H9 (cell line): Measurements from ENCODE around the gene ANKRD36C. TPM values are rescaled to one million over a fixed set of nuclear protein-coding genes. Genes with fewer than 3 reads are reported as not detected.
"Not testable (repeated sequence)": the region's sequence is repeated elsewhere in the genome, so short reads cannot be mapped to it uniquely, and the experiment has no call there.

Source experiments
- DNase-seq: peaks from one replicate; pipeline ENCODE4 v3.0.0-alpha.2; 2017
- H2AFZ ChIP-seq: one replicate; pipeline ENCODE4 v1.6.1; 2013; ENCODE audit warnings: mild to moderate bottlenecking, low read length, control low read depth, moderate library complexity
- H2AK5ac ChIP-seq: 2 replicates; pipeline ENCODE4 v1.6.1; 2013; ENCODE audit warnings: low read length, control low read depth, mixed read lengths; ENCODE audit not compliant: insufficient read length
- H2BK120ac ChIP-seq: one replicate; pipeline ENCODE4 v1.6.1; 2013; ENCODE audit warnings: low read depth, mild to moderate bottlenecking, low read length, control low read depth, inconsistent platforms; ENCODE audit not compliant: poor library complexity, severe bottlenecking
- H2BK12ac ChIP-seq: 2 replicates; pipeline ENCODE4 v1.6.1; 2013; ENCODE audit warnings: low read length, control low read depth, mixed read lengths, low read depth; ENCODE audit not compliant: insufficient read length
- H2BK15ac ChIP-seq: 2 replicates; pipeline ENCODE4 v1.6.1; 2013; ENCODE audit warnings: low read depth, low read length, control low read depth
- H2BK20ac ChIP-seq: one replicate; pipeline ENCODE4 v1.6.1; 2013; ENCODE audit warnings: low read depth, mild to moderate bottlenecking, low read length, control low read depth, inconsistent platforms; ENCODE audit not compliant: poor library complexity, severe bottlenecking
- H2BK5ac ChIP-seq: 2 replicates; pipeline ENCODE4 v1.6.1; 2013; ENCODE audit warnings: low read length, control low read depth, mixed read lengths; ENCODE audit not compliant: insufficient read length
- H3K14ac ChIP-seq: 2 replicates; pipeline ENCODE4 v1.6.1; 2013; ENCODE audit warnings: low read length, control low read depth; ENCODE audit not compliant: insufficient read depth
- H3K18ac ChIP-seq: 2 replicates; pipeline ENCODE4 v1.6.1; 2013; ENCODE audit warnings: low read depth, mild to moderate bottlenecking, mixed read lengths, low read length, control low read depth; ENCODE audit not compliant: insufficient read length
- H3K23ac ChIP-seq: 2 replicates; pipeline ENCODE4 v1.6.1; 2013; ENCODE audit warnings: low read length, control low read depth, mixed read lengths, low read depth; ENCODE audit not compliant: insufficient read length
- H3K23me2 ChIP-seq: 2 replicates; pipeline ENCODE4 v1.6.1; 2013; ENCODE audit warnings: low read depth, mild to moderate bottlenecking, mixed read lengths, low read length, control low read depth; ENCODE audit not compliant: insufficient read length, poor library complexity, severe bottlenecking
- H3K27ac ChIP-seq: 2 replicates; pipeline ENCODE4 v1.5.1; 2013; ENCODE audit warnings: low read length, control low read depth, mixed read lengths, low read depth; ENCODE audit not compliant: insufficient read length
- H3K27me3 ChIP-seq: 2 replicates; pipeline ENCODE4 v1.6.1; 2013; ENCODE audit warnings: low read length, control low read depth, inconsistent platforms; ENCODE audit not compliant: insufficient read depth
- H3K4ac ChIP-seq: 2 replicates; pipeline ENCODE4 v1.6.1; 2013; ENCODE audit warnings: low read depth, mild to moderate bottlenecking, control low read depth, inconsistent platforms, low read length, moderate library complexity
- H3K4me1 ChIP-seq: 2 replicates; pipeline ENCODE4 v1.6.1; 2013; ENCODE audit warnings: low read length, control low read depth, inconsistent platforms; ENCODE audit not compliant: insufficient read depth
- H3K4me2 ChIP-seq: 2 replicates; pipeline ENCODE4 v1.6.1; 2013; ENCODE audit warnings: low read length, control low read depth, mixed read lengths; ENCODE audit not compliant: insufficient read length, insufficient read depth
- H3K56ac ChIP-seq: 2 replicates; pipeline ENCODE4 v1.6.1; 2013; ENCODE audit warnings: low read depth, mild to moderate bottlenecking, mixed read lengths, low read length, control low read depth; ENCODE audit not compliant: insufficient read length
- H3K79me1 ChIP-seq: 2 replicates; pipeline ENCODE4 v1.6.1; 2013; ENCODE audit warnings: low read depth, mild to moderate bottlenecking, moderate library complexity, low read length, control low read depth, inconsistent platforms; ENCODE audit not compliant: insufficient read depth, poor library complexity, severe bottlenecking
- H3K79me2 ChIP-seq: 2 replicates; pipeline ENCODE4 v1.6.1; 2013; ENCODE audit warnings: low read length, control low read depth, inconsistent platforms; ENCODE audit not compliant: insufficient read depth
- H3K9ac ChIP-seq: 2 replicates; pipeline ENCODE4 v1.6.1; 2013; ENCODE audit warnings: low read length, control low read depth, mixed read lengths; ENCODE audit not compliant: insufficient read length; ENCODE audit errors: extremely low read depth
- H3K9me3 ChIP-seq: one replicate; pipeline ENCODE4 v1.6.1; 2013; ENCODE audit warnings: low read depth, low read length, inconsistent platforms; ENCODE audit not compliant: control insufficient read depth
- H3T11ph ChIP-seq: one replicate; pipeline ENCODE4 v1.6.1; 2013; ENCODE audit warnings: mild to moderate bottlenecking, low read length, control low read depth, inconsistent platforms
- H4K20me1 ChIP-seq: one replicate; pipeline ENCODE4 v1.6.1; 2013; ENCODE audit not compliant: control insufficient read depth, insufficient read length, insufficient read depth
- H4K5ac ChIP-seq: 2 replicates; pipeline ENCODE4 v1.6.1; 2013; ENCODE audit warnings: low read depth, mild to moderate bottlenecking, mixed read lengths, low read length, control low read depth; ENCODE audit not compliant: insufficient read length
- H4K8ac ChIP-seq: replicated peaks from 2 replicates; pipeline ENCODE4 v1.6.1; 2013; ENCODE audit warnings: low read length, control low read depth, mixed read lengths, low read depth; ENCODE audit not compliant: insufficient read length
- H4K91ac ChIP-seq: 2 replicates; pipeline ENCODE4 v1.6.1; 2013; ENCODE audit warnings: low read depth, mild to moderate bottlenecking, moderate library complexity, mixed read lengths, low read length, control low read depth; ENCODE audit not compliant: insufficient read length
- H3K27ac Mint-ChIP-seq, 3 experiments: 2 replicates in 2 of 3; 3 replicates in 1 of 3; pipeline ENCODE4 v1.8.0; 2020 to 2021; ENCODE audit warnings: mixed read lengths in 3 of 3, mild to moderate bottlenecking in 1 of 3, moderate library complexity in 1 of 3
- H3K27me3 Mint-ChIP-seq: 2 replicates; pipeline ENCODE4 v1.8.0; 2021; ENCODE audit warnings: low read depth, mild to moderate bottlenecking, moderate library complexity, mixed read lengths
- H3K36me3 Mint-ChIP-seq, 3 experiments: 2 replicates in 2 of 3; 3 replicates in 1 of 3; pipeline ENCODE4 v1.8.0; 2020 to 2021; ENCODE audit warnings: low read depth in 3 of 3, mixed read lengths in 3 of 3; ENCODE audit not compliant: insufficient read depth in 1 of 3
- H3K4me1 Mint-ChIP-seq, 2 experiments: 2 replicates each; pipeline ENCODE4 v1.8.0; 2020; ENCODE audit warnings: mixed read lengths in 2 of 2
- H3K4me3 Mint-ChIP-seq, 2 experiments: 2 replicates in 1 of 2; 3 replicates in 1 of 2; pipeline ENCODE4 v1.8.0; 2020 to 2021; ENCODE audit warnings: mild to moderate bottlenecking in 2 of 2, mixed read lengths in 2 of 2, moderate library complexity in 1 of 2
- H3K9me3 Mint-ChIP-seq, 2 experiments: 2 replicates in 1 of 2; 3 replicates in 1 of 2; pipeline ENCODE4 v1.8.0; 2020; ENCODE audit warnings: mild to moderate bottlenecking in 2 of 2, mixed read lengths in 2 of 2, moderate library complexity in 1 of 2
- WGBS: extraction: QIAGEN DNeasy Blood & Tissue Kit; methylation state at CpG from one replicate; pipeline ENCODE4 v1.1.7; 2013; ENCODE audit warnings: missing lambda C conversion rate, low lambda C conversion rate, mixed read lengths; ENCODE audit not compliant: insufficient read length; ENCODE audit errors: extremely low coverage; 5-methylcytosine and 5-hydroxymethylcytosine counted together
- total RNA-seq: library from RNA; stranded (reverse); gene quantifications from 2 replicates; pipeline ENCODE4 v1.2.1, GENCODE V29; 2021

Gene ANKRD36C
- total RNA-seq, 1 experiment from 2014 or later: 8.2 TPM

GRCh38 chr2:96034792-96035191 is 43.2 kb upstream of the ANKRD36C start, which contains the start of gene GPAT2:
TSS of gene GPAT2 (minus strand) at chr2:96034916. CDS start at chr2:96032359, 2,557 bp downstream.
- H4K8ac ChIP-seq, H4K91ac ChIP-seq, H3K36me3 Mint-ChIP-seq, H2AK5ac ChIP-seq, H3K18ac ChIP-seq, H3K4me1 ChIP-seq, H2BK12ac ChIP-seq, H3K4ac ChIP-seq, H3K27ac Mint-ChIP-seq, H2AFZ ChIP-seq, H3K9ac ChIP-seq, H3K14ac ChIP-seq, H4K20me1 ChIP-seq, H3K4me1 Mint-ChIP-seq, H3K79me2 ChIP-seq, H2BK120ac ChIP-seq, H2BK15ac ChIP-seq, H2BK20ac ChIP-seq, H3T11ph ChIP-seq, H3K27me3 Mint-ChIP-seq, H3K4me3 Mint-ChIP-seq, H3K56ac ChIP-seq, H3K23me2 ChIP-seq, H4K5ac ChIP-seq, H3K9me3 ChIP-seq, H2BK5ac ChIP-seq, H3K27ac ChIP-seq, DNase-seq, H3K27me3 ChIP-seq, H3K4me2 ChIP-seq, H3K79me1 ChIP-seq, H3K23ac ChIP-seq, H3K9me3 Mint-ChIP-seq: not testable (repeated sequence)
- WGBS: no CpG with 5 or more reads among the region's 34 CpGs

GRCh38 chr2:96033997-96034396 is 42.4 kb upstream of the ANKRD36C start:
- no CpG with 5 or more reads among the region's 9 CpGs for WGBS
- H3K27me3 Mint-ChIP-seq, H3K27me3 ChIP-seq, H3K4me1 ChIP-seq, DNase-seq, H3K23me2 ChIP-seq, H2BK20ac ChIP-seq, H2AK5ac ChIP-seq, H3K79me2 ChIP-seq, H4K91ac ChIP-seq, H4K20me1 ChIP-seq, H2AFZ ChIP-seq, H3K14ac ChIP-seq, H3K4me1 Mint-ChIP-seq, H4K5ac ChIP-seq, H3T11ph ChIP-seq, H3K4ac ChIP-seq, H2BK15ac ChIP-seq, H3K36me3 Mint-ChIP-seq, H3K56ac ChIP-seq, H3K27ac Mint-ChIP-seq, H3K9ac ChIP-seq, H3K23ac ChIP-seq, H4K8ac ChIP-seq, H2BK12ac ChIP-seq, H2BK120ac ChIP-seq, H3K18ac ChIP-seq, H3K4me2 ChIP-seq, H2BK5ac ChIP-seq, H3K9me3 Mint-ChIP-seq, H3K9me3 ChIP-seq, H3K27ac ChIP-seq, H3K4me3 Mint-ChIP-seq, H3K79me1 ChIP-seq: not testable (repeated sequence)
